GM12801 (cell line): Measurements from ENCODE around the gene HAP1.

Experiments used
- CTCF ChIP-seq: IDR thresholded peaks from one replicate; pipeline ENCODE4 v1.5.1; 2011; ENCODE audit warnings: control low read depth; ENCODE audit not compliant: insufficient read length; ENCODE audit errors: extremely low read depth

Gene HAP1

GRCh38 chr17:41733348-41734138 lies 900 bp downstream of the HAP1 start:
- TF ChIP-seq CTCF = no peak

DNA sequence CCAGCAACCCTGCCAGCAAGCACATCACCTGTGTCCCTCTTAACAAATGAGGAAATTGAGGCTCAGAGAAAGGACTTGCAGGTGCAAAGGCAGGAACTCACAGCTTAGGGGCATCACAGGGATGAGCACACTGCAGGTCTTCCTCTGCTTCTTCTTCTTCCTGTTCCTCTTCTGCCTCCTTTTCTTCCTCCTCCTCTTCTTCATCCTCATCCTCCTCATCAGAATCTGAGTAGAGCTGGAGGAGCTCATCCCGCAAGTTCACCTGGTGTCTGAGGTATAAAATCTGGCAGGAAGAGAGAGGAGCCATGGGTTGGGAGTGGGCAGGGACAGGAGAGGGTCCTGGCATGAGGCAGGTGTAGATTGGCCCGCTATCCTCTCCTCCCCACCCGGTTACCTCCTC lies 2.6 kb downstream of the HAP1 start:
- no peak for TF ChIP-seq CTCF

DNA sequence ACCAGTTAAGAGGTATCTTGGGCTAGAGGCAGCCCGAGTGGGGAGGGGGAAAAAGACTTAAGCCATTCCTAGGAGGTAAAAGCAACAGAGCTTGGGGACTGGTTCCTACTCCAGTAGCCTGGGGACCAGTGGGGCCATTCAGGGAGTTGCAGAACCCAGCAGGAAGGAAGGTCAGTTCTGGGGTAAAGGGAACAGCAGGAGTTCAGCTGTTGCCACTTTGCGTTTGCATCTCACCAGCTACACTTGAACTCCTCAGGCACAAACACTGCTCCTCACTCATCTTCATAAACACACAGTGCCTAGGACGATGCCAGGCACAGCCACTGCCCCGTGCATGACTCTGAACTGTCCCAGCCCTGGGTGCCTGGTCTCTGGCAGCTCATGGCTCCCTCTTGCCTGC lies 4.0 kb downstream of the HAP1 start:
- no peak for TF ChIP-seq CTCF

GRCh38 chr17:41728056-41728455 lies 6.4 kb downstream of the HAP1 start:
- TF ChIP-seq CTCF = no peak

GRCh38 chr17:41725134-41725533 lies 9.3 kb downstream of the HAP1 start:
- TF ChIP-seq CTCF = no peak

DNA sequence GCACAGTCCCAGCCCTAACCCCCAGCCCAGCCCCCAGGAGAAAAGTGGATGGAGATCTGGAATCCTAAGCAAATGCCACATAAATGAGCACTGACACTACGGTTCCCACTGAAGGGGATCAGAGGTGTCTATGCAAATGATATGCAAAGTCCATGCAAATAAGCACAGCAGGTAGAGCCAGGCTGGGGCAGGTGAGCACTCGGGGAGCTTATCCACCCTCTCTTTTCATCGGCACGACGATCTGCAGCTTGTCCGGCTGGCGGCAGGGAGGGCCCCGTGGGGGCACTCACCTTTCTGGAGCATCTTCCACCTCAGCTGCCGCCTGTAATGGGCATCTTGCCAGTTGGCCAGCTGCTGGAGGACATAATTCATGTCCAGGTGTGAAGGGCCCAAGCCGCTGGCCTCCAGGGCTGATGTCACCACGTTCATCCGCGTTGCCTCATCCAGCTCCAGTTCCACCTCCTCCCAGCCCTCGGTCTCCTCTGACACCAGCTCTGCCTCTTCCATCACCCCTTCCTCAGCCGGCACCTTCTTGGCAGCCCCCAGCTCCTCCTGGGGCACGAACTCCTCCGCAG lies 9.9 kb downstream of the HAP1 start:
- TF ChIP-seq CTCF = no peak

GRCh38 chr17:41723801-41724475 lies 10.5 kb downstream of the HAP1 start:
- no peak for TF ChIP-seq CTCF
